Right atrium auricular region (tissue), 2 donors: Measurements from ENCODE around the gene AKR7A3. TPM values are rescaled to one million over a fixed set of nuclear protein-coding genes. Genes with fewer than 3 reads are reported as not detected.

Experiments used
- DNase-seq: peaks from one replicate; pipeline ENCODE4 v3.0.0-alpha.2; 2019; ENCODE audit warnings: low spot score
- H3K27ac ChIP-seq, 2 donors: fragments of 200-600 bp; sonication (generic); 1 replicate in 1 of 2; 2 replicates in 1 of 2; pipeline ENCODE4 v1.5.1; 2016 to 2019
- H3K27me3 ChIP-seq, 2 donors: fragments of 200-600 bp; sonication (generic); one replicate each; pipeline versions ENCODE4 v1.5.1 to v1.6.0; 2017 to 2019
- H3K36me3 ChIP-seq: fragments of 200-600 bp; sonication (generic); one replicate; pipeline ENCODE4 v1.5.1; 2016
- H3K4me1 ChIP-seq, 2 donors: fragments of 200-600 bp; sonication (generic); one replicate each; pipeline versions ENCODE4 v1.5.1 to v1.6.0; 2017 to 2019
- H3K4me3 ChIP-seq, 2 donors: fragments of 200-600 bp; sonication (generic); 1 replicate in 1 of 2; 2 replicates in 1 of 2; pipeline ENCODE4 v1.5.1; 2017 to 2019; ENCODE audit warnings: mild to moderate bottlenecking in 1 of 2, moderate library complexity in 1 of 2
- H3K9me3 ChIP-seq, 2 donors: fragments of 200-600 bp; sonication (generic); one replicate each; pipeline ENCODE4 v1.5.1; 2019
- CTCF ChIP-seq, 2 donors: fragments of 200-600 bp; sonication (generic); IDR thresholded peaks; one replicate each; pipeline ENCODE4 v1.5.1; 2019; ENCODE audit warnings: antibody characterized with exemption in 2 of 2
- total RNA-seq, 2 donors: library from RNA; depleted of rRNA; stranded (reverse); fragments of >200 nt; gene quantifications; one replicate each; pipeline ENCODE4 v1.1.0, GENCODE V29; 2016

The AKR7A3 gene
- total RNA-seq, 2 donors from 2014 or later = 0.20 TPM; not detected in 1

- peaks cover 5% of the 10 kb centered on the region for H3K36me3 ChIP-seq
- H3K4me1 ChIP-seq = peaks cover 0 to 32% of the 10 kb centered on the region in 2 donors
- H3K27me3 ChIP-seq = no peaks in the 10 kb centered on the region
- TF ChIP-seq CTCF (IDR thresholded peaks at IDR 0.05) = no peak
- no peak for DNase-seq
- no peak overlapping the region for H3K27ac ChIP-seq
- no peak overlapping the region for H3K4me3 ChIP-seq
- H3K9me3 ChIP-seq = no peaks in the 10 kb centered on the region
These were observed 27.0 kb upstream of the AKR7A3 start for GRCh38 chr1:19315378-19316198.

- Histone ChIP-seq H3K9me3 (no peaks in the 10 kb centered on the region), H3K27ac (no peak overlapping the region), H3K4me3 (no peak overlapping the region), H3K4me1 (peaks cover 0 to 38% of the 10 kb centered on the region in 2 donors), H3K36me3 (peaks cover 5% of the 10 kb centered on the region), H3K27me3 (no peaks in the 10 kb centered on the region)
- no peak for DNase-seq
- TF ChIP-seq CTCF (IDR thresholded peaks at IDR 0.05) = no peak
These were observed 25.7 kb upstream of the AKR7A3 start for GRCh38 chr1:19313961-19314882.

GRCh38 chr1:19313636-19313959 lies 25.0 kb upstream of the AKR7A3 start:
- TF ChIP-seq CTCF (IDR thresholded peaks at IDR 0.05) = no peak

GRCh38 chr1:19312782-19313635 lies 24.4 kb upstream of the AKR7A3 start:
- DNase-seq = no peak
- TF ChIP-seq CTCF (IDR thresholded peaks at IDR 0.05) = no peak
- H3K36me3 ChIP-seq = peaks cover 6% of the 10 kb centered on the region
- H3K4me3 ChIP-seq = peak overlapping the region; percentile 69 to 89
- H3K27ac ChIP-seq = peak overlapping the region; percentile 92 to 95
- H3K4me1 ChIP-seq = peaks cover 0 to 38% of the 10 kb centered on the region in 2 donors
- H3K27me3 ChIP-seq = no peaks in the 10 kb centered on the region
- no peaks in the 10 kb centered on the region for H3K9me3 ChIP-seq

More at GRCh38 chr1:19313636-19313959, 25.0 kb upstream of the AKR7A3 start:
- DNase-seq = no peak
- Histone ChIP-seq H3K9me3 (no peaks in the 10 kb centered on the region), H3K36me3 (peaks cover 5% of the 10 kb centered on the region), H3K4me3 (no peak overlapping the region), H3K27ac (no peak overlapping the region), H3K4me1 (peaks cover 0 to 38% of the 10 kb centered on the region in 2 donors), H3K27me3 (no peaks in the 10 kb centered on the region)
